Inferior parietal cortex (tissue), 1 donor: Measurements from ENCODE around the gene TMEM219.

Experiments
- DNase-seq: peaks from one replicate; pipeline ENCODE4 v3.0.0-alpha.2; 2016; ENCODE audit errors: extremely low spot score

Gene TMEM219

GRCh38 chr16:29982560-29983419, 20.9 kb downstream of the TMEM219 start:
- no peak for DNase-seq

- no peak for DNase-seq
Measured at GRCh38 chr16:29983420-29984136, 21.7 kb downstream of the TMEM219 start.

DNA sequence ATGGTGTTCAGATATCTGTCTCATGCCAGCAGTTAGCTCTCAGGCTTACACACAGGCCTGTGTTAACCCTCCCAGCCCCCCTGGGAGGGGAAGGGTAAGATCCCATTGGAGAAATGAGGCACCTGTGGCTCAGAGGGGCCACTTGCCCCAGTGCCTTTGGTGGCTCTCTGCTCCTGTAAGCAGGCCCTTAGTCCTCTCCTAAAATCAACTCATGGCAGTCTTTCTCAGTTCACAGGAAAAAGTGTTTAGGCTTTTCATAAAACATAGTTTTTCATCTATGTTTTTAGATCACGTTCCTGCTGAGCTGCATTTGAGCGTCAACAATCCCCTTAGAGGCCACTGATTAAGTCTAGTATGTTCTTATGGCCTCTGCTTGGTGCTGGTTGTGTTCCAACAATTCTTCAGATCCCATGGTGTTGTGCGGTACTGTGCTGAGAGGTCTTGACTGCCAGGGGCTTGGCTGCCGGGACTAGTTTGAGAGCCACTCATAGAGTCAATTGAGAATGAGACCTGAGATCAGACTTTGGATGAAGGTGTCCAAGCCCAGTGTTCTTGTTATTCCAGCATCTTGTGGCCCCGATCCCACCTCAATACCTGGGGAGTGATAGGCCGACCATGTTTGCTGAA, 22.4 kb downstream of the TMEM219 start:
- DNase-seq: no peak

DNA sequence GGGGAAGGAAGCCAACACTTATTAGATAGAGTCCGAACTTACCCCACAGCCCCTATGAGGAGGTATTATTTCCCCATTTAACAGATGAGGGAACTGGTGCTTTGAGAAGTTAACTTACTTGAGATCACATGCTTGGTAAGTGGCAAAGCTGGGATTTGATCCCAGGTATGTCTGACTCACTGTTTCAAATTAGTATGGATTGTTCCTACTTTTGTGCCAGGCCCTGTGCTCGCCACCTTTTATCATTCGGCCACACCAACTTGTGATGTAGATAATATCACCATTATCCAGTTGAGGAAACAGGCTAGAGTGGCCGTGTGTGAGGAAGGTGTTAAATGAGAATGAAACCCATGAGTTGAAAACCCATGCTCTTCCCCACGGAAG, 22.9 kb downstream of the TMEM219 start:
- no peak for DNase-seq

- DNase-seq: no peak
Measured at GRCh38 chr16:29985271-29985811, 23.5 kb downstream of the TMEM219 start.

- no peak for DNase-seq
Measured at GRCh38 chr16:29986231-29986630, 24.4 kb downstream of the TMEM219 start.

DNA sequence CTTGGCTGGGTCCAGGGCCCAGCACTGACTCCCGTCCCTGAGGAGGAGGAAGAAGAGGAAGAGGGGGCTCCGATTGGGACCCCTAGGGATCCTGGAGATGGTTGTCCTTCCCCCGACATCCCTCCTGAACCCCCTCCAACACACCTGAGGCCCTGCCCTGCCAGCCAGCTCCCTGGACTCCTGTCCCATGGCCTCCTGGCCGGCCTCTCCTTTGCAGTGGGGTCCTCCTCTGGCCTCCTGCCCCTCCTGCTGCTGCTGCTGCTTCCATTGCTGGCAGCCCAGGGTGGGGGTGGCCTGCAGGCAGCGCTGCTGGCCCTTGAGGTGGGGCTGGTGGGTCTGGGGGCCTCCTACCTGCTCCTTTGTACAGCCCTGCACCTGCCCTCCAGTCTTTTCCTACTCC, 25.1 kb downstream of the TMEM219 start:
- DNase-seq: no peak

DNA sequence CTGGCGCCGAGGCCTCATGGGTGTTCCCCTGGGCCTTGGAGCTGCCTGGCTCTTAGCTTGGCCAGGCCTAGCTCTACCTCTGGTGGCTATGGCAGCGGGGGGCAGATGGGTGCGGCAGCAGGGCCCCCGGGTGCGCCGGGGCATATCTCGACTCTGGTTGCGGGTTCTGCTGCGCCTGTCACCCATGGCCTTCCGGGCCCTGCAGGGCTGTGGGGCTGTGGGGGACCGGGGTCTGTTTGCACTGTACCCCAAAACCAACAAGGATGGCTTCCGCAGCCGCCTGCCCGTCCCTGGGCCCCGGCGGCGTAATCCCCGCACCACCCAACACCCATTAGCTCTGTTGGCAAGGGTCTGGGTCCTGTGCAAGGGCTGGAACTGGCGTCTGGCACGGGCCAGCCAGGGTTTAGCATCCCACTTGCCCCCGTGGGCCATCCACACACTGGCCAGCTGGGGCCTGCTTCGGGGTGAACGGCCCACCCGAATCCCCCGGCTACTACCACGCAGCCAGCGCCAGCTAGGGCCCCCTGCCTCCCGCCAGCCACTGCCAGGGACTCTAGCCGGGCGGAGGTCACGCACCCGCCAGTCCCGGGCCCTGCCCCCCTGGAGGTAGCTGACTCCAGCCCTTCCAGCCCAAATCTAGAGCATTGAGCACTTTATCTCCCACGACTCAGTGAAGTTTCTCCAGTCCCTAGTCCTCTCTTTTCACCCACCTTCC, 25.6 kb downstream of the TMEM219 start:
- DNase-seq: no peak

DNA sequence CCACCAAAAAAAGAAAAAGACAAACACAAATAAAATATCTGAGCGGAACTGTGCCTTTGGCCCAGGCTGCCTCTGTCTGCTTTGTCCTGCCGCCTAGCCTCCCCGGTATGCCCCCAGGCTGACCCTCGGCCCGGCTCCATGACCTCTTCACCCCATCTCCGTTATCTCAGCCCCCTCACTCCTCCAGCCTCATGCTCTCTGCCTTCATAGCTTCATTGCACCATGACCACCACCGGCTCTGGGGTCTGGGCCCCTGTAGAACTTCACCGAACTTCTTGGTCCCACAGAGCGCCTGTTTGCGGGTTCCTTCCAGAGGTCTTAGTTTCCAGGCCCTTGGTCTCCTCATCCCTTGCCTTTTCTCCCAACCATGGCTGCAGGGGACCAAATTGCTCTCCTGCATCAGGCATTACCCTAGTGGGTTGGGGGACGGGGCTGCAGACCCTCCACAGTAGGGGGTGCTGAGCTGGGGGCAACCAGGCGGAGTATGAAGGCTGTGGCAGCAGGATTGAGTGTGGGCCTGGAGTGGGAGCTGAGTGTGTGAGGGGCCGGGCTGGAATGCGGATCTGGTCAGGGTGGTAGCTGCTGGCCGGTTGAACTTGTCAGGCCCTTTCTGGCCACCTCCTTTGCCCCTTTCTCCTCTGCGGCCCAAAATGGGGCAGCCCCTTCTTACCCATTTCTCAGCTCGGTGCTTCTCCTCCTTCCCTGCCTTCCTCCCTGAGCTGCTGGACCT, 26.6 kb downstream of the TMEM219 start:
- DNase-seq: no peak

GRCh38 chr16:29989111-29989858, 27.4 kb downstream of the TMEM219 start:
- no peak for DNase-seq

DNA sequence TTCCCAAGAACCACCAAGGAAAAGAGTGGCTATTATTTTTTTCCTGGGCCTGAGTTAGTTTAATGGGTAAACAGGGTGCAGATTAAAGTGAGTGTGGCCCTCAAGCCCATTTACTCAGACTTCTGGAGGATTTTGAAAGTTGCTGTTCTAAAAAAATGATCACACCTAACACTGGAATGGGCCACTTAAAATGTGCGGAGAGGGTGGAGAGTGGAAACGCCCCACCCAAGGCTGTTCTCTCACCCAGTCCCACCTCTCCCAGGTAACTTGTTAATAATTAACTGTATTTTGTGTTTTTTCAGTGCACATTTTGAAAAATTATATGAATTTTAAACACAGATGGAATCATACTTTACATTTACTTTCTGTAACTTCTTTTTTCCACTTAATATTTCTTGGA, 28.2 kb downstream of the TMEM219 start:
- DNase-seq: no peak

GRCh38 chr16:29990883-29991570, 29.1 kb downstream of the TMEM219 start:
- DNase-seq: no peak

DNA sequence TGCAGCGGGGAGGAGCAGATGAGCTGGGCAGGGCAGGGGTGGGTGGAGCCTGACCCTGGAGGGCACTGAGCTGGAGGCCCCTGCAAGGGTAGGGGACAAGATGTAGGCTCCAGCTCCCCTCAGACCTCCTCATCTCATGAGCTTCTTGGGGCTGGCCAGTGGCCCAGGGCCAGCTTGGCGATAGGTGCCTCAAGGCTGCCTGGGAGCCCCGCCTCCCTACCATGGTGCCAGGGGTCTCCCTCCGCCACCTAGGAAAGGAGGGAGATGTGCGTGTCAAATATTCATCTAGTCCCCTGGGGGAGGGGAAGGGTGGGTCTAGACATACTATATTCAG, 29.7 kb downstream of the TMEM219 start:
- no peak for DNase-seq

GRCh38 chr16:29992344-29992967, 30.6 kb downstream of the TMEM219 start:
- no peak for DNase-seq

GRCh38 chr16:29993191-29993902, 31.5 kb downstream of the TMEM219 start:
- no peak for DNase-seq

DNA sequence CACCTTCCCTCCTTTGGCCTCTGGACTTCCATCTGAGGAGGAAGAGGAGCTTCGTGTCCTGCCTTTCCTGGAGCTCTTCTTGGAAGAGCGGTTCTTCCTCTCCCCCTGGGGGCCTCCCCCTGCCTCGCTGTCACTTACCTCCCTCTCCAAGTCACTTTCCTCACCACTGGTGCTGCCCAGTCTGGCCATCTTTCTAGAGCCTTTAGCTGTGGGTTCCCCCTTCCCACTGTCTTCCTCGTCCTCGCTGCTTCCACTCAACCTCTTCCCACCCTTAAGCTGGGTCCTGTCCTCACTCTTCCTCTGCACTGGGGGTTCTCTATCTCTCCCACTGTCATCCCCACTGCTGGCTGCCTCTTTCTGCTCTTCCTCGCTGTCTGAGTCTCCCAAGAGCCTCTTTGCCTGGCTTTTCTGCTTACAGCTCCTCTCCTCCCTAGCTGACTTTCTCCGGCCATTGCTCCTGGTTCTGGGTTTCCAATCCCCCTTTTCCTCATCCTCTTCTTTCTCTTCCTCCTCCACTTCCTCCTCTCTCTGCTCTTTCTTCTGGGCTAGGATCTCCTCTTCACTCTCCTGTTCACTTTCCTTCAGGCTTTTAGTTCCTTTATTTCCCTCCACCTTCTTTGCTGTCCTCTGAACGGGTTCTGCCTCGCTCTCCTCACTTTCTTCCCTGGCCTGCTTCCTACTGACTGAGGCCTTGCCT, 32.2 kb downstream of the TMEM219 start:
- DNase-seq: no peak

DNA sequence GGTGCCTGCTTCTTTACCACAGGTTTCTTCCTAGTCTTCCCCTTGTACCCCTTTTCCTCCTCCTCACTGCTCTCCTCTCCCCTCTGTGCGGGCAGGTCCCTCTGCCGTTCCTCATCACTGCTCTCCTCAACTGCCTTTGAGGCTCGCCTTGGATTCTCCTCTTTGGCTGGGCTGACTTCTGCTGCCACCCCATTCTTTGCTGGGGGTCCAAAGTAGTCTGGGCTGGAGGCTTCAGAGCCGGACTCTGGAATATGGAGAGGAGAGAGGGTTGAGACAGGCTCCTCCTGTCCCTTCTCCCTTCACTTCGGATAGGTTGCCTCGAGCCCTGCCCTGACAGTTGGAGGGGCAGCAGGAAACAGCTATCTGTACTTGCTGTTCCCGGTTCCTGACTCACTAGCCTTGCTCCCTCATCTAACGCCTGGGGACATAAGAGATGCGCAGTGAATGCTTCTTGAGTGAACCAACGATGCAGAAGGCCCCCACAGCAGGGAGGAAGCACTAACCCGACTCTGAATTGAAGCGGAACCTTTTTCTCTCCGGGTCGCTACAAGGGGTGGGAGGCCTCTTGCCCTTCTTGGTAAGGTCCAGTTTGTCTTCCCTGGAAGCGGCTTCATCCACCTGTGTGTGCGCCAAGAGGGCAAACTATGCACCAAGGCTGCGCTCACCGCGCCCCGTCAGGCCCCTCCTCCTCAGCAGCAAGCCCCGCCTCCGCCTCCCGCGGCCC, 32.9 kb downstream of the TMEM219 start:
- no peak for DNase-seq
